ENCODE results near the gene ALK. TPM values are rescaled to one million over a fixed set of nuclear protein-coding genes. Genes with fewer than 3 reads are reported as not detected.

Gene ALK
- total RNA-seq, 1 donor from 2014 or later: not detected

DNA sequence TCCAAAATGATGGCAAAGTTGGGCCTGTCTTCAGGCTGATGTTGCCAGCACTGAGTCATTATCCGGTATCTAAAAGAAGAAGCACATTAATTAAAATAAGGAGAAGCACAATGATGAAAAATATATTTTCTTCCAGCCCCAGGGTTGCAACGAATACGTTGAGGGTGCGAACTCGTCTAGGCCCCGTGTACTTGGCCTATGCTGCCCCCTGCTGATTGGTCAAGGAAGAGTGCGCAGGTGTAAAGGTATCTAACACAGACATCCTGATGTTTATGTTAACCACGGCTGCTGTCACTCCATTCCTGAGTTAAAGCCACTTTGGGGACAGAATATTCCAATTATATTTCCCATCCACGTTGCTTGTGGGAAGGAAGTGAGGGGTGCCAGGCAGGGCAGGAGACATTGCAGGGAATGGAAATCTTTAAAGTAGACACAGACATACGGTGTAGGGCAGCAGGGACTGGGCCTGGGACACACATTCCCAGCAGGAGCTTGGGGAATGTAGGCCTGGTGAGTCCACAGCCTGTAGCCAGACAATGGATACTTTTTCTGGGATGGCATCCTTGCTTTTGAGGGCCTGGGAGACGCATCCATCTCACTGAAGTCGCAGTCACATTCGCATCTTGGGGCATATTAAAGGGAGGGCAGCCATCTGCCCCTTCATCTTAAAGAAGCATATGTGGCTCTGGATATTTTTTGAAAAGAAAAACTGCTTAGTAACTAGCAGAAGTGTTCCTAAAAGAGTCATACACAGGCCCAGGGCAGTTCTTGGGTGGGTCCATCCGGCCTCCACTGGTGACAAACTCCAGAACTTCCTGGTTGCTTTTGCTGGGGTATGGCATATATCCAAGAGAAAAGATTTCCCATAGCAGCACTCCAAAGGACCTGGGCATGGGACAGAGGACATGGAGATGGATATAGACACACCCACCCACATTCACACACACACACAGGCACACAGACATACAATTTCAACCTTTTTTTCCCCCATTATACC is 724.3 kb downstream of the ALK start:
- peak; percentile 39 for DNase-seq (ENCODE audit: low read depth)

DNA sequence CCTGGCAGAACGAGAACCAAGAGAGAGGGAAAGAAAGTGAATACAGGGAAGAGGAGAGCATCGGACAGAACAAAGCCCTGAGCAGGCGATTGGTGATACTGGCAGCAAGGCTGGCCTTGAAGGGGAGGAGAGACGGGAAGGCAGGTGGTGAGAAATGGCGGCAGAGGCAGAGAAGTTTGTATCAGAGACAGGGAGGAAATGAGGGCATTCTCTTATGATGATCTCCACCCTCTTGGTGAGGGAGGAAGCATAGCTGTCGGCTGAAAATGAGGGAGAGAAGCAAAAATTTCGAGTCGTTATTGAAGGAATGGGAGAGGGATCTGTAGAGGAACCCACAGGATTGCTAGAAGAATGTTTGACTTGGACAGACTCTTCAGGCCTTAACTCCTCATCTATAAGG is 725.6 kb downstream of the ALK start:
- no peak for DNase-seq (ENCODE audit: low read depth)

DNA sequence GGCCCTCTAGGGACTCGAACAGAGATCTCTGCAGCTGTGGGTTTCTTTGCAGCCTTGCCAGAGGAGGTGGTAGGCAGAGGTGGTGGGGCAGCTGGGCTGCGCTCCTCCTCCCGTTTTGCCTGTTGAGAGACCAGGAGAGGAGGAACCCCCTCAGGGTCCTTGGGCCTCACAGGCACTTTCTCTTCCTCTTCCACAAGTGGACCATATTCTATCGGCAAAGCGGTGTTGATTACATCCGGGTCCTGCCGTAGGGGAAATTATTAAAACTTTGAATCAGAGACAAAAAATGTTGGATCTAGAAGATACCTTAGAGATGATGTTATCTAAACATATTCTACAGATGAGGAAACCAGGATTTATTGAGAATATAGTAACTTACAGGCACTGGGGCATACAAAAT is 727.7 kb downstream of the ALK start:
- DNase-seq (ENCODE audit: low read depth): no peak

DNA sequence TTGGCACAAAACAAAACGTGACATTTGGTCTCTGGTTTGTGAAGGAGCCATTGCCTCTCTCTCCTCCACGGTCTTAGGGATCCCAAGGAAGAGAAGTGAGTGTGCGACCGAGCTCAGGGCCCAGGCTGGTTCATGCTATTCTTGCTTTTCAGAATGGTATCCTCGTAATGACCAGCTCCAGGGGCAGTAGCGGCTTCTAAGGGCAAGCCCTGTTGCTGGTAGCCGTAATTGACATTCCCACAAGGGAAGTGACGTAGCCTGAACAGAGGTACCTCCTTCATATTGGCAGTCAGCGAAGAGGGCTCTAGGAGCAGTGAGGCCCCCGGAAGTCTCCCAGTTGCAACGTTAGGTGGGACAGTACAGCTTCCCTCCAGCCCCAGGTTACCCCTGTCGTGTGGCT is 728.3 kb downstream of the ALK start:
- DNase-seq (ENCODE audit: low read depth): no peak

DNA sequence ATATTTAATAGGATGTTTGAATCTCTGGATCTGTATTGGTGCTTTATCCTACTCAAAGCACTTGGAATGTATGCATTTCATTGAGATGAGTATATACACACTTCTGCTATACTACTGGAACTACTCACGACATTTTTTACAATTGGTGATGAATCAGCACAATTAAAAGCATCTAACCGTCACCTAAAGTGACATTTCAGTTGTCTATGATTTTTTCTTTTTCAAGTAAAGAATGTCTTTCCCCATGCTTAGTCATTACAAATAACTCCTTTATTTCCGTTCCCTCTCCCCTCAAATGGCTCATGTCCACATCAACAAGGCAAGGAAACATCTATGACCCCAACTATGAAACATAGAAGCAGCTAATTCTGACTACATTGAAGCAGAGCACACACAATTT is 728.9 kb downstream of the ALK start:
- no peak for DNase-seq (ENCODE audit: low read depth)

DNA sequence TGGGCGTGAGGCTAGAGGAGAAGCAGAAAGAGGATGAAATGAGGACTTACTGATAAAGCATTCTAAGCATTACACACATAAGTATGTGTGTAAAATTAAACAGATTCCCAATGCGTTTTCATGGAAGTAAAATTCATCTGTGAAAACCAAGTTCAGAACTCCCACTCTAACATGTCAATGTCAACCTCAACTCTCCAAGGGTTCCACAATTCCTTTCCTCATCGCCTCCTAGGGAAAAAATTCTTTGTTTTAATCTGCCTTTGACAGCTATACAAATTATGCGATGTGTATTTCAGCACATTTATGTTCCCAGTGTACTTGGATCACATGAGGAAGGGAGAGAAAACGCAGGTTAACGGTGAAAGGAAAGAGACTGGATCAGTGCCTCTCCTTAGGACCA is 729.6 kb downstream of the ALK start:
- DNase-seq (ENCODE audit: low read depth): no peak

DNA sequence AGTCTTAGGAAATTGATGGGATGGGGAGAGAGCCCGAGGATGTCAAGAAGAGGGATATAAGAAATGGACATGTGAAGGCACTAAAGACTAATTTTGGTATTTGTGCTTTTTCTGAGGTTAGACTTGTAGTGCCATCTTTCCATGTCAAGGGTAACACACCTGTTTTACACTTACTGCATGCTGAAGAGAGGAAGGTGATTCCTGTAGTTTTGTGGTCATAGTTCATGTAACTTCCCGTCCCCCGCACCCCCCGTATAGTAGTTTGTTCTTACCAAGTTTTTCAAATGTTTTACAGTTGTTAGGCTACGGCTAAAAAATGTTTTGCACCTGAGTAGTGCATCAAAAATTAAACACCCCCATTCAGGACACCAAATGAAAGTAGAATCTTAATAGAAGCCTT is 732.3 kb downstream of the ALK start:
- DNase-seq (ENCODE audit: low read depth): no peak

DNA sequence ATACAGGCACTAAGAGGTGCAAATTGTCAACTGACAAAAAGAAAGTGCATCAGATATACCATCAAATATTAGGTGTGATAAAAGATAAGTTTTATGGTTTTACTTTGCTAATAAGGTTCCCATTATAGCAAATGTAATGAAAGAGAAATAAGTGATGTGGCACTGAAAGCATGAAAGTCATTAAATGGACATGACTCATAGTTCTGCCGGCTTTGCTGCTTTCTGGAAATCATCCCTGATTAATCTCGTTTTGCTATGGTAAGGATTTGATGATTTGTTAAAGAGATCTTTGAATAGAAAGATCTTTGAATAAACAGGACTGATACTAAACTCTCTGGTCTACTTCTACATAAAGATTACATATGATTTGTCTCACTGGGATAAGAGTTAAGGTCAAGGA is 733.5 kb downstream of the ALK start:
- DNase-seq (ENCODE audit: low read depth): peak; percentile 32

DNA sequence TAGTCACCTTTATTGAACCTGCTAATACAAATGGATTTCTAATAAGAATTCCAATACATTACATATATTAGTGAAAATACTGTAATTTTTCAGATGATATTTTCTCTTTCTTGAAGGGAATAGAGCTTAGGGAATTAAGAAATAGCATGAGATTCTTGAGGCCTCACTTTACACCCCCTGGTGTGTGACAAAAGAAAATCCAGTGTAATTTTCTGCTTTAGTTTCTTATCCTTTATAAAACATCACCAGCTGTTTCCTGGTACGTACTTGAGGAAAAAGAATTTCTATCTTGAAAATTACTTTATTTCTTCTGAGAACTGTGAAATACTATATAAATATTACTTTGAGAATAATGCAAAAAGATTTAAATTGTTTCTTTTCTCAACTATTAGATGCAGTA is 734.6 kb downstream of the ALK start:
- no peak for DNase-seq (ENCODE audit: low read depth)

DNA sequence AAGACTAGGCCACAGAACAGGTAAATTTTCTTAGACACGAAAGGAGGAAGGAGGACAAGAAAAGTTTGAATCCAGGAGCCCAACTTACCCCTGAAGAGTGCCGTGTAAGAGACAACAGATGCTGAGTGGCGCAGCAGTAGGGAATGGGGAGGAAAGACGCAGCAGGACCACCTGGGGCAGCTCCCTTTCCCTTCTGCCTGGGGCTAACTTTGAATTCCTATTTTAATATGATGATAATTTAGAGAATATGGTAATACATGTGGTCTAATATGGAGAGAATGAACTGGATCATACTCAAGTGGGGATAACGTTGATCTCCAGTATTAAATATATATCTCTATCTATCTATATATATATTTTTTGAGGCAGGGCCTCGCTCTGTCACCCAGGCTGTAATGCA is 736.9 kb downstream of the ALK start:
- no peak for DNase-seq (ENCODE audit: low read depth)

DNA sequence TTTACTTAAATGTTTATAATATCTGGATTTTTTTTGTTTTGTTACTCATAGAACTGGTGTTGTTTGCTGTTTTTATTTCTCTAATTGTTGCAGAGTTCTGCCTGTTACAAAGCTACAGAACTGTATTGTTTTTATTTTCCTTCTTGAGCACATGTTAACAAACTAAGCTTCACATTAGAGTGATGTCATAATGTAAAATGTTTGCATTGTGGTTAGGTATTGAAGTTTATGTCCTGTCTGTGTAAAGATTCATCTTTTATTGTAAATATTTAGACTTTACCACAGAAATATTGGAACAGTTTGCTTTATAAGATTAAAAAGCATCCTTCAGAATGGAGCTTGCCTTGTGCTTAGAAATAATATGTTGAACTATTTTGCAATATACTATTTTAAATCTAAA is 738.5 kb downstream of the ALK start:
- DNase-seq (ENCODE audit: low read depth): no peak

DNA sequence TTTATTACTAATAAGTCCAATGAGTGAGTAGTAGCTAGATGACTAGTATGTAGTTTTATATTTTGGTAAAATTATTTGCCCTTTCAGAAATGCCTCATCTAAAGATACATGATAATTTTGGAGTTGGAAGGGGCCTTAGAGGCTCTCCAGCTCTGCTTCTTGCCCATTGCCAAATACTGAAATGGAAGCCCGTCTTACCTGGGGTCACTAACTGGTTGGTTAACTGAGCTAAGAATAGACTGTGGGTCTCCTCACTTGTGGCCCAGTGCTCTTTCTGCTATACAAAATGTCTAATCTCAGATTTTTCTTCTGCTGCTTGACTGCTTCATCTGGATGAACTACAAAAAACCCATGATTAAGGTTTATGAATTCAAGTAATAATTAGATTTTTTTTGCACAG is 739.1 kb downstream of the ALK start:
- DNase-seq (ENCODE audit: low read depth): no peak

DNA sequence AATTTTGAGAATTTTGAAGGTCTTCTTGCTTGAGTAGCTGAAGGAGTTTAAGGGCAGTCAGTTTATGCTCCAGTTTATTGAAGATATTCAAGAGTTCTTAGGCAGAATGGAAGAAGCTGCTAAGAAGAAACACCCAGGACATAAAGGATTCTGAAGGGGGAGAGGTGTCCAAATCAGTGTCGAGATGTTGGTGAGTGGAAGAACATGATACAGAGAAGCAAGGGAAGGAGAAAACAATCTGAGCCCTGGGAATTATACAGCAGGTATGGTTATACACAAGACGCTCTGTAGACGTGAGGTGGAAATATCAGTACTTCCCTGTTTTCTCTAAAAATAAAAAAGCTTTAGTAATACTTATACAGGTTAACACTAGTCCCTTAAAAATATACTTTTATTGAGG is 746.0 kb downstream of the ALK start:
- DNase-seq (ENCODE audit: low read depth): no peak

DNA sequence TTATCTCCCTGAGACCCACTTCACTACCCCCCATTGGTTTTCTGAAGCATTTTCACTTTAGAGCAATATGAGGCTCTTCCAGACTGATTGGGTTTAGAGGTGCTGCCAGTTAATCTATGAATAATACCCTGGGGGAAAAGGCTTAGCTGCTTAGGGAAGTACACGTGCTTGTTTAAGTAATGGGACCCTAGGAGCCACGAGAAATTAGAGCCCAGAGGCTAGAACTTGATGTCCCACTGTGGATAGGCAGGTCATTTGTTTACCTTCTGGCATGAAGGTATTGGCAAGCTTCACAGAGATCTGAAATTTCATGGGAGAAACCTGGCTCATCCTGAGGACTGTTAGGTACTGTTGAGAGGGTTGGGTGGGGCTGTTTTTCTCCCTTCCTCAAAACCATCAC is 746.4 kb downstream of the ALK start:
- DNase-seq (ENCODE audit: low read depth): no peak

DNA sequence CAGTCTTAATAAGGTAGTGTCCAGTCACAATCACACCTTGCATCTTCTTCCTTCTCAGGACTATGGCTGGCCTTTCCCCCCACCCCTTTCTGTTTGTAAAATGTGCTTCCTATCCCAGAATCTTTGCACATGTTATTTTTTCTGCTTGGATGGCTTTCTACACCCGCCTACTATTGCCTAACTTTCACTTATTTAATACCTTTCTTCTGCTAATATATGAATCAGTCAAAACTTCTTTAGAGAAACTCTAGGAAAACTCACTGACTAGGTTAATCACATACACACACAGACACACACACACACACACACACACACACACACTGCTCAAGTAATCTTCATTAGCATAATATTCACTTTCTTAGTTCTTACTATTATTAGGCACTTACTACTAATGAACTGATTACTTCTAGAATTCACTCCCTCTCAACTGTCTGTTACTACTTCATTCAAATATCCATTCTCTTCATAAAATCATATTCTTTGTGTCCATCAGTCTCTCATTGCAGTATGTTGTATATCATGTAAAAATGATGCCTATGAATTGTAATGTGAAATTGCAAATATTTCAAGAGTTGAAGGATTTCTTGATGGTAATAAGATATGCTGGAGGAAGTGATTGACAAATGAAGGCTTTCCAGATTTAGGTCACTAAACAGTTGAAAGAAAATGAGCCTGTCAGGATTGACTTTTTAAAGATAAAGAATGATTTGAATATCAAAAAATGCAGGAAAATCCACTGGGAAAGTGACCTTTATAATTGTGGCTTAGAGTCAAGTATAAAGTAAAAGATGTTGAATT is 754.9 kb downstream of the ALK start:
- peak; percentile 83 for DNase-seq (ENCODE audit: low read depth)

DNA sequence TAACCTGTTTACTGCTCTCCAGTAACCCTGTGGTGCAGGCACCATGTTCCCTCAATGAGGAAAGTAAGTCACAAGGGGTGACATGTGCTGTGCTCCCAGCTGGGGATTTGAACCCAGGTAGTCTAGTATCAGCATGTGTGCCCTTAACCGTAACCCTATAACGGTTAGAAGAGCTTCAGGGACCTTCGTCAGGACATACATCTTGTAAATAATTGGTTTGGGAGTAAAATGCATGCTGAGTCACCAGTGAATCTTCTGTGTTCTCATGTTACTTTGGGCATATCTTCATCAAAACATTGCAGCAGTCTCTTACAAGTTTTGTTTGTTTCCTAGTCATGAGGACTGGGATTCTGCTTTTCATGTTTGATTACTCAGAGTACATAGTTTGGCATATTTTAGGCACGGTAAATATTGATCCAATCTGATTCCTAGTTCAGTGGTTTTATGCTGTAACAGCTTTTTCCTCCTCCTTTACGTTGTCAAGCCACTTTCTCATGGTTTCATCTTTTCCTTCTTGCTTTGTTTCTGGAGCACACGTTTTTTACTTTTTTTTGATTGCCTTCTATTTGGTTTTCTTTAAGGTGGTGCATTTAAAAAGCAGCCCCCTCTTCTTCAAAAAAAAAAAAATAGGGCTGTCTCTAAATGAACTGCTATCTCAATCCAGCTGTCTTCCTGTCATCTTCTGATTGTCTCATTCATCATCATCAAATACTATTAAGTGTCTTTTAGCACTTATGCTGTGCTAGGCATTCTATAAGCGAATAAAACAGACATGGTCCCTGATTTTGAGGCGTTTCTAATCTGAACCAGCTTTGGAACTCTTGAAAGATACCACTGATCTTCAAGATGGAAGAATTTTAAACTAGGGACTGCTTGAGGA is 755.8 kb downstream of the ALK start:
- peak; percentile 68 for DNase-seq (ENCODE audit: low read depth)

DNA sequence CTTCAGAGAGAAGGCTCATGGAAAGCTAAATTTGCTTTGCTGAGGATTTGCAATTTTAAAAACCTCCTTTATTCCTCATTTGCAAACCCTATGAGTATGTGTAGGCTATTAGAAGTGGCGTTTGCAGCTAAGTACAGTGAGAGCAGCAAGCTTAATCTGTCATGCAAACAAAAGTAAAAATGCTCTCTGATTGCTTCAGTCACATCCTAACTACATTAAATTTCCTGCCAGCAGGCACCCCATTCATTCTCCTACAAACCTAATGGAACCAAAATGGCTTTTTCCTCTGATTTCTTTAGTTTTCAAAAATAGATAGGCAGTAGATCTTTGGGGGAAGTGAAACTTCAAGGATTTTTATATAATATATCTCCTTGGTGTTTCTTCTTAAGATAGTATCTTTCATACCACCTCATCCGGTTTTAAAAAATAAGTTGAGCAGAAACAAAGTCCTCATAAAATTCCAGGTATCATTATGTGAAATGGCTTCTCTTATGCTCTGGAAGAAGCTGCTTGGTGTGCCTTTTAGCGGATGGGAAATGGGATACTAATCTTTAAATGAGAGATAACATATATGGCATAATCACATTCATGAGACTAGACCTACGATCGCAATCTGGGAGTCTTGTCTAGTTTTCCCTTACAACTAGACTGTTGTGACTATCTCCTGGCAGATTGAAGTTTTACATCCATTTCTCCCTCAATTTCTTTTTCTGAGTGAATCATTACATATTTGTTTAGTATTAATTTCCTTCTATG is 757.1 kb downstream of the ALK start:
- no peak for DNase-seq (ENCODE audit: low read depth)

DNA sequence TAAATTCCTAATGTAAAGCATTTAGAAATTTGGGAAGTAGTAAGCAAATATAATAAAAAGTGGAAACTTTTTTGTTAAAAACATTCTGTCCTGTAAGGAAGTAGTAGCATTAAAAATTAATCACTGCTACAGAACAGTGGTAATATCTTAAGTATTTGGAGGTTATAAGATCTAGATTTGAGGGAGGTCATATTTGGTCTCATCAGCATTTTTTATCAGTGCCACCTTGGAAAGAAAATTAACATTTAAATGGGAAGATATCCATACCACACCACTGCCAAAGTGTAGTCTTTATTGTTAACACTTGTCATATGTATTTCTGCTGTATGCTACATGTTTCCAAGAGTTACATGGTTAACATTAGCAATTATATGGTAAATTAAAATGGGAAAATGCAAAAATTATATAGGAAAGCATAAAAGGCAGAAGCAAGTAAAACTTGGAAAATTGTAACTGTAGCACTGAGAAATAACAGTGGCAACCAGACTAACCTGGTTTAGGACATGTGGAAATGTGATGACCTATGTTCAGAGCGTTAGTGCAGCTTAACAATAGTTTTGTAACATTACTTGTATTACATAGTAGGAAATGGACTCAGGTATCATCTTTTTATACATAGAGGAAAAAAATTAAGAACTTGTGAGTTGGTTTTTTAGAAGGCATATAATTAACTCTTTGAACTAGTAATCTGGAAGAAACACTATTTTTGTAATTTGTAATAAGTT is 759.0 kb downstream of the ALK start:
- no peak for DNase-seq (ENCODE audit: low read depth)

DNA sequence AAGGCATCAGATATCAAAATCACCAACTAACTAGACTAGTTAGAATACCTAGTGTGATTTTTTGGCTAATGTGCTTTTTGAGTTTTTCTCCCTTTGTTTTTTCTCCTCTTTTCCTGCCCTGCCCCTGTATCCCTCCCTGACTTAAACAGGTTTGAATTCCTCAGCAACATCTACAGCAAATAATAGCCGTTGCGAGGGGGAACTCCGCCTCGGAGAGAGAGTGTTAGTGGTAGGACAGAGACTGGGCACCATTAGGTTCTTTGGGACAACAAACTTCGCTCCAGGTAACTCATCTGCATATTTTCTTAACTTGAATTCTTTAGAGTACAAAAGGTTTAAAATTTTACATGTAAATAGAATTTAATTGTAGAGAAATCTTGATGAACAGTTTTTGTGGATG is 761.2 kb downstream of the ALK start:
- no peak for DNase-seq (ENCODE audit: low read depth)

DNA sequence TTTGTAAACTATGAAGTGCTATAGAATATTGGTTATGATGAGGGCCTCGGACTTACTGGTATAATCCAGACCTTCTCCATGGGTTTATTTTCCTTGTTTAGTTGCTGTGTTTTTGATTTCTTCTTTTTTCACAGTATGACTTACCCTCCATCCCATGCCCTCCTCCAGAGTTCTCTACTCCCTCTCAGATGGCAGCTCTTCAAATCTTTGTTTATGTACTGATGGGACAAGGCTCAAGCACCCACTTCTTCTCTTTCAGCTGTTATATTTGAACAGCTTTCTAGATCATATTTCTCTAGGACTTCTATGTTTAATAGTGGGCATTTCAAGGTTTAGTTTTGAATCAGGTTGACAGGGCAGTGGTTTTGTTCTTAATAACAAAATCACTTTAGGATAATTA is 762.3 kb downstream of the ALK start:
- DNase-seq (ENCODE audit: low read depth): no peak

DNA sequence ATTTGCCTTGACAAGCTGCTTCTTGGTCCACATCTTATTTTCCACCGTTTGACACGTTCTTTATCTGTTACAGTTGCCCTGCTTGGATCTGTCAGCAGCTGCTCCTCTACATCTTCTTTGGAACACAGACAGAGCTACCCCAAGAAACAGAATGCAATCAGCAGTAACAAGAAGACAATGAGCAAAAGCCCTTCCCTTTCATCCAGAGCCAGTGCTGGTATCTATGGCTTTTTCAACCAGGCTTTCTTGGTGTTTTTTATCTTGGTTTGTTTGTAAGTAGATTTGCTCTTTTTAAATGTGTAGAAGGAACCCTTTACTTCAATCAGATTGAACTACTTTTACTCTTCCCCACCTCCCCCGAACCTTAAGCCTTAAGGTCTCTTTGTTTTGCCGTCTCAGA is 764.3 kb downstream of the ALK start:
- DNase-seq (ENCODE audit: low read depth): no peak

All from renal cortical epithelial cell (primary cell).